Suprapubic skin (tissue), 3 donors: Measurements from ENCODE around the gene E2F3.

Experiments
- EP300 ChIP-seq: sonication (generic); formaldehyde crosslinking; IDR thresholded peaks from one replicate; pipeline ENCODE4 v1.6.1; 2017; ENCODE audit warnings: antibody characterized with exemption
- POLR2A ChIP-seq, 2 donors: fragments of 450-650 bp; IDR thresholded peaks; one replicate each; pipeline ENCODE4 v1.6.1; 2017; ENCODE audit warnings: antibody characterized with exemption in 2 of 2, mild to moderate bottlenecking in 2 of 2, moderate library complexity in 2 of 2
- TF ChIP-seq, protein P1 (sequence below), 2 donors: fragments of 200-600 bp in 1 of 2; fragments of 450-650 bp in 1 of 2; sonication (generic) in 1 of 2; IDR thresholded peaks; one replicate each; pipeline ENCODE4 v1.5.1; 2016 to 2019; ENCODE audit warnings: antibody characterized with exemption in 2 of 2, mild to moderate bottlenecking in 1 of 2, moderate library complexity in 1 of 2

- TF ChIP-seq, protein P1, sequence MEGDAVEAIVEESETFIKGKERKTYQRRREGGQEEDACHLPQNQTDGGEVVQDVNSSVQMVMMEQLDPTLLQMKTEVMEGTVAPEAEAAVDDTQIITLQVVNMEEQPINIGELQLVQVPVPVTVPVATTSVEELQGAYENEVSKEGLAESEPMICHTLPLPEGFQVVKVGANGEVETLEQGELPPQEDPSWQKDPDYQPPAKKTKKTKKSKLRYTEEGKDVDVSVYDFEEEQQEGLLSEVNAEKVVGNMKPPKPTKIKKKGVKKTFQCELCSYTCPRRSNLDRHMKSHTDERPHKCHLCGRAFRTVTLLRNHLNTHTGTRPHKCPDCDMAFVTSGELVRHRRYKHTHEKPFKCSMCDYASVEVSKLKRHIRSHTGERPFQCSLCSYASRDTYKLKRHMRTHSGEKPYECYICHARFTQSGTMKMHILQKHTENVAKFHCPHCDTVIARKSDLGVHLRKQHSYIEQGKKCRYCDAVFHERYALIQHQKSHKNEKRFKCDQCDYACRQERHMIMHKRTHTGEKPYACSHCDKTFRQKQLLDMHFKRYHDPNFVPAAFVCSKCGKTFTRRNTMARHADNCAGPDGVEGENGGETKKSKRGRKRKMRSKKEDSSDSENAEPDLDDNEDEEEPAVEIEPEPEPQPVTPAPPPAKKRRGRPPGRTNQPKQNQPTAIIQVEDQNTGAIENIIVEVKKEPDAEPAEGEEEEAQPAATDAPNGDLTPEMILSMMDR (IDR thresholded peaks at IDR 0.05), result no peak
- no peak for TF ChIP-seq EP300
- no peak for TF ChIP-seq POLR2A (IDR thresholded peaks at IDR 0.05)
These were observed 139.0 kb downstream of the E2F3 start for GRCh38 chr6:20540683-20541082.
